NK-92 (cell line): ENCODE data around the gene PDE6D.
"Not testable (repeated sequence)": the region's sequence is repeated elsewhere in the genome, so short reads cannot be mapped to it uniquely, and the experiment has no call there.

ENCODE experiments used
- DNase-seq: peaks from one replicate; lab custom pipeline; 2025; ENCODE audit not compliant: unreplicated experiment; lab: John Stamatoyannopoulos, UW

PDE6D gene

GRCh38 chr2:231780123-231780908 lies 766 bp downstream of the PDE6D start:
- no peak for DNase-seq

GRCh38 chr2:231769170-231770136 lies 11.6 kb downstream of the PDE6D start:
- no peak for DNase-seq

- no peak for DNase-seq
These were observed 15.6 kb downstream of the PDE6D start for GRCh38 chr2:231765496-231765929.

GRCh38 chr2:231764760-231765159 lies 16.3 kb downstream of the PDE6D start:
- no peak for DNase-seq

- no peak for DNase-seq
These were observed 17.0 kb downstream of the PDE6D start for GRCh38 chr2:231764124-231764523.

GRCh38 chr2:231761735-231762134 lies 19.3 kb downstream of the PDE6D start:
- DNase-seq: no peak

- no peak for DNase-seq
These were observed 29.0 kb downstream of the PDE6D start for GRCh38 chr2:231752061-231752460.

- no peak for DNase-seq
These were observed 29.9 kb downstream of the PDE6D start for GRCh38 chr2:231751042-231751815.

GRCh38 chr2:231749016-231749415 lies 32.1 kb downstream of the PDE6D start:
- not testable (repeated sequence) for DNase-seq

- not testable (repeated sequence) for DNase-seq
These were observed 32.8 kb downstream of the PDE6D start for GRCh38 chr2:231748153-231748896.

- no peak for DNase-seq
These were observed 35.6 kb downstream of the PDE6D start for GRCh38 chr2:231745303-231746038.

GRCh38 chr2:231743376-231744116 lies 37.5 kb downstream of the PDE6D start:
- no peak for DNase-seq

GRCh38 chr2:231737761-231738160 lies 43.3 kb downstream of the PDE6D start:
- no peak for DNase-seq

GRCh38 chr2:231732604-231733003 lies 48.5 kb downstream of the PDE6D start:
- no peak for DNase-seq

GRCh38 chr2:231727621-231728020 lies 53.5 kb downstream of the PDE6D start:
- no peak for DNase-seq

- no peak for DNase-seq
These were observed 54.8 kb downstream of the PDE6D start for GRCh38 chr2:231726276-231726675.

GRCh38 chr2:231725476-231725875 lies 55.6 kb downstream of the PDE6D start:
- no peak for DNase-seq

- no peak for DNase-seq
These were observed 58.3 kb downstream of the PDE6D start for GRCh38 chr2:231722721-231723307.
